Neural progenitor cell (in vitro differentiated cells): ENCODE data around the gene LARGE1. TPM values are rescaled to one million over a fixed set of nuclear protein-coding genes. Genes with fewer than 3 reads are reported as not detected.

Experiments used
- DNase-seq: peaks from one replicate; pipeline ENCODE4 v3.0.0-alpha.2; 2016; ENCODE audit warnings: low spot score
- H2AFZ ChIP-seq: fragments of 200-600 bp; sonication (generic); replicated peaks from 2 replicates; pipeline ENCODE4 v1.6.1; 2016; ENCODE audit warnings: antibody characterized with exemption
- H3F3A ChIP-seq: fragments of 200-600 bp; sonication (generic); 2 replicates; pipeline ENCODE4 v1.6.1; 2016; ENCODE audit warnings: antibody characterized with exemption, low read depth
- H3K27ac ChIP-seq: fragments of 200-600 bp; sonication (generic); 2 replicates; pipeline ENCODE4 v1.5.1; 2016; ENCODE audit warnings: mild to moderate bottlenecking
- H3K27me3 ChIP-seq: fragments of 200-600 bp; sonication (generic); 2 replicates; pipeline ENCODE4 v1.6.1; 2016; ENCODE audit warnings: mild to moderate bottlenecking, moderate library complexity
- H3K36me3 ChIP-seq: fragments of 200-600 bp; sonication (generic); 2 replicates; pipeline ENCODE4 v1.5.1; 2016
- H3K4me1 ChIP-seq: fragments of 200-600 bp; sonication (generic); 2 replicates; pipeline ENCODE4 v1.6.1; 2016; ENCODE audit warnings: mixed run types
- H3K4me2 ChIP-seq: fragments of 200-600 bp; sonication (generic); 2 replicates; pipeline ENCODE4 v1.6.1; 2016
- H3K4me3 ChIP-seq: fragments of 200-600 bp; sonication (generic); 2 replicates; pipeline ENCODE4 v1.5.1; 2016
- H3K79me2 ChIP-seq: fragments of 200-600 bp; sonication (generic); 2 replicates; pipeline ENCODE4 v1.6.1; 2016; ENCODE audit warnings: low read depth
- H3K9ac ChIP-seq: fragments of 200-600 bp; sonication (generic); 2 replicates; pipeline ENCODE4 v1.6.1; 2016
- H3K9me3 ChIP-seq: fragments of 200-600 bp; sonication (generic); 2 replicates; pipeline ENCODE4 v1.5.1; 2016; ENCODE audit warnings: low read depth
- H4K20me1 ChIP-seq: fragments of 200-600 bp; sonication (generic); 2 replicates; pipeline ENCODE4 v1.6.1; 2016; ENCODE audit warnings: low read depth
- H3K27ac Mint-ChIP-seq: 3 replicates; pipeline ENCODE4 v1.8.0; 2021; ENCODE audit warnings: mixed read lengths
- H3K27me3 Mint-ChIP-seq: 2 replicates; pipeline ENCODE4 v1.8.0; 2022; ENCODE audit warnings: low read depth, mild to moderate bottlenecking, inconsistent platforms, moderate library complexity, mixed read lengths; ENCODE audit not compliant: insufficient read depth
- H3K36me3 Mint-ChIP-seq: 3 replicates; pipeline ENCODE4 v1.8.0; 2021; ENCODE audit warnings: mixed read lengths
- H3K4me1 Mint-ChIP-seq: 3 replicates; pipeline ENCODE4 v1.8.0; 2021; ENCODE audit warnings: mixed read lengths
- H3K4me3 Mint-ChIP-seq: 3 replicates; pipeline ENCODE4 v1.8.0; 2021; ENCODE audit warnings: mild to moderate bottlenecking, moderate library complexity, mixed read lengths
- H3K9me3 Mint-ChIP-seq: 3 replicates; pipeline ENCODE4 v1.8.0; 2020; ENCODE audit warnings: mixed read lengths
- EZH2 ChIP-seq: fragments of 200-600 bp; sonication (generic); IDR thresholded peaks from 2 replicates; pipeline ENCODE4 v1.6.1; 2017; ENCODE audit warnings: antibody characterized with exemption, mild to moderate bottlenecking, moderate library complexity
- EZH2phosphoT487 ChIP-seq: fragments of 200-600 bp; sonication (generic); IDR thresholded peaks from 2 replicates; pipeline ENCODE4 v1.6.1; 2017; ENCODE audit warnings: antibody characterized with exemption
- total RNA-seq: library from RNA; depleted of rRNA; stranded (reverse); fragments of >200 nt; gene quantifications from 2 replicates; pipeline ENCODE4 v1.2.3, GENCODE V29; 2015; ENCODE audit warnings: low replicate concordance
- TF ChIP-seq, protein P1 (sequence below): fragments of 200-600 bp; sonication (generic); IDR thresholded peaks from 2 replicates; pipeline ENCODE4 v1.5.1; 2017; ENCODE audit warnings: antibody characterized with exemption, mild to moderate bottlenecking

LARGE1 gene
- total RNA-seq, 1 donor from 2014 or later: 24.9 TPM

DNA sequence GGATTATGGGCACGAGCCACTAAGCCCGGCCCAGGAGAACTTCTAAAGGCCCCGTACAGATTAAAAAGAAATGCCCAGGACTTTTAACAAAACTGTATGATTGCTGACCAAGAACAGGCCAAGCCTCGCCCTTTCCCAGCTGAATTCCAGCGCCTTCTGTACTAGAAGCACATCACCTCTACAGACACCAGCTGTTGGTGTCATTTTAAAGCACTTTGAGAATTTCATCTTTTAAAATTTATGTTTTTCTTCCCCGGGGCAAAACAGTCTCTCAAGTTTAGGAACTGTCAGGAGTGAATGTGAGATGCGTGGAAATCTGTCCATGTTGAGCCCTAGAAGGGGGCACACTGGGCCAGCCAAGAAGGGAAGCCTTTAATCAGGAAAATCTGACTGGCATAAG, 362.4 kb downstream of the LARGE1 start:
- TF ChIP-seq EZH2 (no peak), EZH2phosphoT487 (no peak)
- TF ChIP-seq, protein P1, sequence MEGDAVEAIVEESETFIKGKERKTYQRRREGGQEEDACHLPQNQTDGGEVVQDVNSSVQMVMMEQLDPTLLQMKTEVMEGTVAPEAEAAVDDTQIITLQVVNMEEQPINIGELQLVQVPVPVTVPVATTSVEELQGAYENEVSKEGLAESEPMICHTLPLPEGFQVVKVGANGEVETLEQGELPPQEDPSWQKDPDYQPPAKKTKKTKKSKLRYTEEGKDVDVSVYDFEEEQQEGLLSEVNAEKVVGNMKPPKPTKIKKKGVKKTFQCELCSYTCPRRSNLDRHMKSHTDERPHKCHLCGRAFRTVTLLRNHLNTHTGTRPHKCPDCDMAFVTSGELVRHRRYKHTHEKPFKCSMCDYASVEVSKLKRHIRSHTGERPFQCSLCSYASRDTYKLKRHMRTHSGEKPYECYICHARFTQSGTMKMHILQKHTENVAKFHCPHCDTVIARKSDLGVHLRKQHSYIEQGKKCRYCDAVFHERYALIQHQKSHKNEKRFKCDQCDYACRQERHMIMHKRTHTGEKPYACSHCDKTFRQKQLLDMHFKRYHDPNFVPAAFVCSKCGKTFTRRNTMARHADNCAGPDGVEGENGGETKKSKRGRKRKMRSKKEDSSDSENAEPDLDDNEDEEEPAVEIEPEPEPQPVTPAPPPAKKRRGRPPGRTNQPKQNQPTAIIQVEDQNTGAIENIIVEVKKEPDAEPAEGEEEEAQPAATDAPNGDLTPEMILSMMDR: no peak
- H4K20me1 ChIP-seq: no peaks in the 10 kb centered on the region
- H3K9me3 Mint-ChIP-seq: peaks cover 9% of the 10 kb centered on the region
- H3K36me3 Mint-ChIP-seq: peaks cover 32% of the 10 kb centered on the region
- H3K4me3 ChIP-seq: no peak overlapping the region
- H3K4me1 ChIP-seq: no peaks in the 10 kb centered on the region
- no peaks in the 10 kb centered on the region for H3K79me2 ChIP-seq
- H3K27ac Mint-ChIP-seq: no peak overlapping the region
- no peaks in the 10 kb centered on the region for H3F3A ChIP-seq
- H3K27ac ChIP-seq: no peak overlapping the region
- peaks cover 2% of the 10 kb centered on the region for H3K27me3 Mint-ChIP-seq
- no peak overlapping the region for H2AFZ ChIP-seq
- H3K9ac ChIP-seq: no peak overlapping the region
- no peaks in the 10 kb centered on the region for H3K9me3 ChIP-seq
- no peak overlapping the region for H3K4me2 ChIP-seq
- H3K36me3 ChIP-seq: no peaks in the 10 kb centered on the region
- no peak overlapping the region for H3K4me3 Mint-ChIP-seq
- H3K27me3 ChIP-seq: no peaks in the 10 kb centered on the region
- H3K4me1 Mint-ChIP-seq: peaks cover 20% of the 10 kb centered on the region
- DNase-seq: no peak

DNA sequence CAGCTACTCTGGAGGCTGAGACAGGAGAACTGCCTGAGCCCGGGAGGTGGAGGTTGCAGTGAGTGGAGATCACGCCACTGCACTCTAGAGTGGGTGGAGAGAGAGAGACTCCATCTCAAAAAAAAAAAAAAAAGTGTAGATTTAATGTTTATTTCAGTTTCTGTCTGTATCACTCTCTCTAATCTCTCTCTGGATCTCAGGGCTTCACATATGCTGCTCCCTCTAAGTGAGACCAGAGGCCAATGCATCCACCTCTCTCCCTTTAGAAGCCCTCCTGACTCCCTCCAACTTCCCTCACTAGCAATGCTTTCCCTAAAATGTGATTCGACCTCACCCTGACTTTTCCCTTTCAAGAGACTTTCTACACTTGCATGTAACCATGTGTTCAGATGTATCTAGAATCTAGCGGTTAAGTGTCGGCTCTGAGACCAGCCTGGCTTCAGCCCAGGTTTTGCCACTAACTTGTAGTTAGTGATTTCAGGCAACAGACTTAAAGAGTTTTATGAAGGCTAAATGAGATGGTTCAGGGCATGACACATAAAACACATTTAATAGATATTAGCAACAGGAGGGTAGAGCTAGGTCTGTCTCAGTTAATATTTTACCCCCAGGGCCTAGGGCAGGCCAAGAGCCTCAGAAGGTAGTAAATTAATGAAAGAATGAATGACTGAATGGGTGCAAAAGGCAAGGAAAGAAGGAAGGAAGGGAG, 364.3 kb downstream of the LARGE1 start:
- no peaks in the 10 kb centered on the region for H4K20me1 ChIP-seq
- peaks cover 6% of the 10 kb centered on the region for H3K9me3 Mint-ChIP-seq
- H3K27ac ChIP-seq: no peak overlapping the region
- peaks cover 10% of the 10 kb centered on the region for H3K4me1 Mint-ChIP-seq
- no peaks in the 10 kb centered on the region for H3F3A ChIP-seq
- H3K4me3 Mint-ChIP-seq: no peak overlapping the region
- no peaks in the 10 kb centered on the region for H3K36me3 ChIP-seq
- no peak overlapping the region for H3K4me2 ChIP-seq
- no peak overlapping the region for H3K27ac Mint-ChIP-seq
- no peak overlapping the region for H3K9ac ChIP-seq
- peaks cover 20% of the 10 kb centered on the region for H3K36me3 Mint-ChIP-seq
- no peaks in the 10 kb centered on the region for H3K4me1 ChIP-seq
- DNase-seq: no peak
- no peaks in the 10 kb centered on the region for H3K79me2 ChIP-seq
- TF ChIP-seq, protein P1: no peak
- TF ChIP-seq EZH2phosphoT487: no peak
- H3K27me3 Mint-ChIP-seq: peaks cover 4% of the 10 kb centered on the region
- no peak overlapping the region for H3K4me3 ChIP-seq
- H3K9me3 ChIP-seq: no peaks in the 10 kb centered on the region
- H3K27me3 ChIP-seq: no peaks in the 10 kb centered on the region
- no peak overlapping the region for H2AFZ ChIP-seq

DNA sequence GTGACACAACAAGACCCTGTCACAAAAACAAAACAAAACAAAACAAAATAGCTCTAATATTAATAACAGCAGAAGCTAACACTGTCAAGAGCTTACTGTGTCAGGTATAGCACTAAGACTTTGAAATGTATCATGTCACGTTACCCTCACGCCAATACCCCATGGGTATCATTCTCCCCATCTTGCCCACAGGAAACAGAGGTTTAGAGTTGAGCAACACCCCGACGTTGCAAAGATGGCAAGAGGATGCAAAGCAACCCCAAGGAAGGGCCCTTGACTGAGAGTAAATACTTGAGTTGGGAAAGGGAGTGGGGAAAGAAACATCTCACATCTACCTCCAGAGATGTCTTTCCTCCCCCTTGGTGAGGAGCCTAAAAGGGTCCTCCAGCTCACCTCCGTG, 366.8 kb downstream of the LARGE1 start:
- Mint-ChIP-seq H3K9me3 (peaks cover 3% of the 10 kb centered on the region), H3K36me3 (peaks cover 14% of the 10 kb centered on the region), H3K27ac (no peak overlapping the region), H3K4me1 (peaks cover 10% of the 10 kb centered on the region), H3K4me3 (no peak overlapping the region), H3K27me3 (peaks cover 4% of the 10 kb centered on the region)
- Histone ChIP-seq H2AFZ (no peak overlapping the region), H3K27me3 (no peaks in the 10 kb centered on the region), H3K9ac (no peak overlapping the region), H3K9me3 (no peaks in the 10 kb centered on the region), H4K20me1 (no peaks in the 10 kb centered on the region), H3K4me2 (no peak overlapping the region), H3F3A (no peaks in the 10 kb centered on the region), H3K4me1 (no peaks in the 10 kb centered on the region), H3K4me3 (no peak overlapping the region), H3K79me2 (no peaks in the 10 kb centered on the region), H3K36me3 (no peaks in the 10 kb centered on the region), H3K27ac (no peak overlapping the region)
- DNase-seq: no peak
- TF ChIP-seq EZH2: no peak
- no peak for TF ChIP-seq EZH2phosphoT487
- TF ChIP-seq, protein P1: no peak
